Measurements from ENCODE around the gene HTT. TPM values are rescaled to one million over a fixed set of nuclear protein-coding genes. Genes with fewer than 3 reads are reported as not detected.

HTT gene
- total and polyA plus RNA-seq, 5 donors: 13.0 to 25.2 (median 23.1) TPM

DNA sequence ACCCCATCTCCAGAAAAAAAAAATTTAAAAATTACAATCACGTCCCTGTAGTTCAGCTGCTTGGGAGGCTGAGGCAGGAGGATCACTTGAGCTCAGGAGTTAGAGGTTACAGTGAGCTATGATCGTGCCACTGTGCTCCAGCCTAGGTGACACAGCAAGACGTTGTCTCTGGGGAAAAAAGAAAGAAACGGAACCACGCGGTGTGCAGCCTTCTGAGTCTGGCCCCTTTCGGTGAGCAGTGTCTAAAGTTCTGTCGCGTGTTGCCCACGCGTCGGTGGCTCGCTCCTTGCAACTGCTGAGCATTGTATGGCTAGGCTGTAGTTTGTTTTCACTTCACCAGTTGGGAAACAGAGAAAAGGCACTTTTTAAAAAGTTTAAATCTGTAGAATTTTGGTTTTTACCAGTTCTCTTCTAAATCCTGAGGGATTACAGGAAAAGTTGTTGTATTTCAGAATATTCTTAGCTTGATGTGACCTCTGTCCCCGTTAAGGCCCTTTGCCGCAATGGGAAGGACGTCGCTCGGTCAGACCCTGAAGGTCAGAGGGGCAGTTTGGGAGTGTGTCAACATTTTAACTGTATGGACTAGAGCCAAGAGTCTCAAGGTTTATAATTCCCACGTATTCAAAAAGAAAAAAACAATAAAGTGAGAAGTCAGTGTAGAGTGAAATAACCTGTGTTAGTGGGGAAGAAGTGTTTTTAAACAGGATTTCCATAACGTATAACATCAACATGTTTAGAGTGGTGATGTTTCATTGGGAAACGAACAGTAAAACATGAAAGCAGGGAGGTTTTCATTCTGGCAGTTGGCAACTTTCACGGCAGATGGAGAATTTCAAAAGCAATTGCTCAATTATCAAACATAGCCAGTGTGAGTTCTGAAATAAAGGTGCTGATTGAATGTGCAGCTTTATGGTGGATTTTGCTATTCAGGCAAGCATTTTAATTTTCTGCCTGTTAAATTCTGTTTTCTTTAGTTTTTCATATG, 128.6 kb downstream of the HTT start:
- ATAC-seq (peak in 1 of 2 donors; percentile 19), DNase-seq (no peak)
- WGBS: 75% methylated on average over 22 of the region's 22 CpGs
- intact Hi-C loops (cut with DNase I): no loop called here
- Histone ChIP-seq H3K27ac (ENCODE audit: low read length) (no peak overlapping the region), H3K27me3 (ENCODE audit: control insufficient read depth, insufficient read depth) (no peaks in the 10 kb centered on the region), H3K4me3 (ENCODE audit: low read length) (no peak overlapping the region), H3K4me1 (ENCODE audit: control insufficient read depth, insufficient read depth, low read length) (no peaks in the 10 kb centered on the region), H3K9me3 (ENCODE audit: control insufficient read depth, low read length) (no peaks in the 10 kb centered on the region)

DNA sequence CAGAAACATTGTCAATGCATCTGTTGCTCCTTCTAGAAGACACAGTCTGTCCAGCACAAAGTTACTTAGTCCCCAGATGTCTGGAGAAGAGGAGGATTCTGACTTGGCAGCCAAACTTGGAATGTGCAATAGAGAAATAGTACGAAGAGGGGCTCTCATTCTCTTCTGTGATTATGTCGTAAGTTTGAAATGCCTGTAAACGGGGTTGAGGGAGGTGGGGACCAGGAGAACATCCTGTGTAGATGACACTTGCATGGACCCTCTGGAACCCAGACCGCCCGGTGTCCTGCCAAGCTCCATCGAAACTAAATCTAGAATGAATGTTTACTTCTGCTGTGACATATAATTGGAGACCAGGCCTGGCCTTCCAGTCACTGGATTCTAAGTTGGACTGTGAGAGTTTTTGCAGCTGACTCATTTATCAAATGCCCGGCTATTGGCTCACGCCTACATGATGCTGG, 129.5 kb downstream of the HTT start:
- Histone ChIP-seq H3K4me1 (ENCODE audit: control insufficient read depth, insufficient read depth, low read length) (no peaks in the 10 kb centered on the region), H3K4me3 (ENCODE audit: low read length) (no peak overlapping the region), H3K9me3 (ENCODE audit: control insufficient read depth, low read length) (no peaks in the 10 kb centered on the region), H3K27ac (ENCODE audit: low read length) (no peak overlapping the region), H3K27me3 (ENCODE audit: control insufficient read depth, insufficient read depth) (no peaks in the 10 kb centered on the region)
- intact Hi-C loops (cut with DNase I): no loop called here
- DNase-seq (no peak), ATAC-seq (peak; percentile 26 to 55)
- 59% methylated on average over 8 of the region's 8 CpGs for WGBS

DNA sequence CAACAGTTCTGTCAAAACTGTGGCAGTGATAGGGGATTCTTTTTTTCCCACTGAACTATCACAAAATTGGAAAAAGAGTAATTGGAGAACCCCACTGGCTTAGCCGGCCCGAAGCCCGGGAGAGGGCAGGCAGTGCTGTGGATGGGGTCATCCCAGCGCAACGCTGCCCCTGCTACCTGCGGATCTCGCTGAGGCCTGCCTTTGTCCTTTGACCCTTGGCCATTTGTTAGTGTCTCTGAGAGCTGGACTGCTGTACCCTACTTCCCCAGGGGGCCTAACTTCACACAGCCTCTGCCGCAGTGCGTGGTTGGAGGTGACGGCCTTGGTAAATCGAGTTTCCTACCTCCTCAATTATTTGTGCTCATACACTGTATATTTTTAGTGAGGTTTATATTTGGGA, 131.5 kb downstream of the HTT start:
- no peaks in the 10 kb centered on the region for H3K27me3 ChIP-seq (ENCODE audit: control insufficient read depth, insufficient read depth)
- 95% methylated on average over 11 of the region's 11 CpGs for WGBS
- ATAC-seq (no peak), DNase-seq (no peak)
- H3K4me1 ChIP-seq (ENCODE audit: control insufficient read depth, insufficient read depth, low read length): no peaks in the 10 kb centered on the region
- no peaks in the 10 kb centered on the region for H3K9me3 ChIP-seq (ENCODE audit: control insufficient read depth, low read length)
- H3K27ac ChIP-seq (ENCODE audit: low read length): no peak overlapping the region
- intact Hi-C loops (cut with DNase I): no loop called here
- no peak overlapping the region for H3K4me3 ChIP-seq (ENCODE audit: low read length)

DNA sequence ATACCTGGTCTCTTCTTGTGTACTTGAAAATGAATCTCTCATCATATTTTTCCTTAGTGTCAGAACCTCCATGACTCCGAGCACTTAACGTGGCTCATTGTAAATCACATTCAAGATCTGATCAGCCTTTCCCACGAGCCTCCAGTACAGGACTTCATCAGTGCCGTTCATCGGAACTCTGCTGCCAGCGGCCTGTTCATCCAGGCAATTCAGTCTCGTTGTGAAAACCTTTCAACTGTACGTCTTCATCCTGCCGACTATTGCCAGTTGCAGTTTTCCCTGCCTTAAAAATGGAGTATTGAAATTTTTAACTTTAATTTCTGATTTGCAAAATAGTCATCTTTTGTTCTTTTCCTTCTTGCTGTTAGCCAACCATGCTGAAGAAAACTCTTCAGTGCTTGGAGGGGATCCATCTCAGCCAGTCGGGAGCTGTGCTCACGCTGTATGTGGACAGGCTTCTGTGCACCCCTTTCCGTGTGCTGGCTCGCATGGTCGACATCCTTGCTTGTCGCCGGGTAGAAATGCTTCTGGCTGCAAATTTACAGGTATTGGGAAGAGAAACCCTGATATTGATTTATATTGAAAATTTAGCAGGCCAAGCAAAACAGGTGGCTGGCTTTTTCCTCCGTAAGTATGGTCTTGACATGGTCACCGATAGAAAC, 132.1 kb downstream of the HTT start:
- H3K4me1 ChIP-seq (ENCODE audit: control insufficient read depth, insufficient read depth, low read length): no peaks in the 10 kb centered on the region

DNA sequence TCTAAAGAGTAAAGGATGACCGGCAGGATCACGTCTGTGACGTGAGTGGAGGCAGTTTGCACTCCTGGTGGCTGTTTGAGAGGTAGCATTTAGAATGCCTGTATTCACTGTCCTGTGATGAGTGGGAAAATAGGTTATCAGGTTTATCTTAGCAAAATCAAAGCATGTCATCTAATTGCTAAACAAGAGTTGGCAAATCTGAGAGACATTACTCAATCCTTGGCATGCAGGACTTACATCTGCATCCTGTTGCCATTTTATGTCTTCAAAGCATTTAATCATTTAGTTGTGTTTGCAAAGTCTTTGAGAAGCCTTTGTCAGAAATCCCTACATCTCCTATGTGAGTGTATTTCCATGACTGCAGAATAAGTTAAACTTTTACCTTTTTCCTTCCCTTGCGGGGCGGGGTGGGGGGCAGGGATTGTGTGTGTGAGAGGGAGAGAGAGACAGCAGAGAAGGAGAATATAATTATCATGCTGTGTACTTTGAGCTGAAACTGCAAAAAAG, 133.1 kb downstream of the HTT start:
- no peak overlapping the region for H3K4me3 ChIP-seq (ENCODE audit: low read length)
- WGBS: 78% methylated on average over 5 of the region's 5 CpGs
- DNase-seq: no peak
- no peak for ATAC-seq
- H3K27me3 ChIP-seq (ENCODE audit: control insufficient read depth, insufficient read depth): no peaks in the 10 kb centered on the region
- intact Hi-C loops (cut with DNase I): no loop called here
- no peaks in the 10 kb centered on the region for H3K4me1 ChIP-seq (ENCODE audit: control insufficient read depth, insufficient read depth, low read length)
- no peaks in the 10 kb centered on the region for H3K9me3 ChIP-seq (ENCODE audit: control insufficient read depth, low read length)
- no peak overlapping the region for H3K27ac ChIP-seq (ENCODE audit: low read length)

More for the DNA sequence above, 132.1 kb downstream of the HTT start:
- 95% methylated on average over 18 of the region's 18 CpGs for WGBS
- H3K27ac ChIP-seq (ENCODE audit: low read length): no peak overlapping the region
- DNase-seq: no peak
- H3K27me3 ChIP-seq (ENCODE audit: control insufficient read depth, insufficient read depth): no peaks in the 10 kb centered on the region
- H3K9me3 ChIP-seq (ENCODE audit: control insufficient read depth, low read length): no peaks in the 10 kb centered on the region
- intact Hi-C loops (cut with DNase I): no loop called here
- ATAC-seq: no peak
- H3K4me3 ChIP-seq (ENCODE audit: low read length): no peak overlapping the region

DNA sequence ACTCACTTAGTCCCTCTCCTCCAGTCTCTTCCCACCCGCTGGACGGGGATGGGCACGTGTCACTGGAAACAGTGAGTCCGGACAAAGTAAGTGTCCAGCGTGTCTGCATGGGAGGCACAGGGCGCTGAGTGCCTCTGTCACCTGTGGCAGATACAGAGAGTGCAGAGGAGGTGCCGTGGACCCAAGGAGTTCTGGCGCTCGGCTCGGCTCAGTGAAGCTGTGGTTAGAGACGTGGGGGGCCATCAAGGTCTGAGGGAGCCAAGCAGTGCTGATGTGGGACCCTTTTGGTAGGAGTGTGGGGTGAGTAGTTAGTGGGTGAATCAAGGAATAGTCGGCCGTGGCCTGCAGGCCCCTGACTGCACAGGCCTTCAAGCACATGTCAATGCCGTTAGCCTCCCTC, 134.3 kb downstream of the HTT start:
- intact Hi-C loops (cut with DNase I): no loop called here
- Histone ChIP-seq H3K4me1 (ENCODE audit: control insufficient read depth, insufficient read depth, low read length) (no peaks in the 10 kb centered on the region), H3K27me3 (ENCODE audit: control insufficient read depth, insufficient read depth) (no peaks in the 10 kb centered on the region), H3K27ac (ENCODE audit: low read length) (no peak overlapping the region), H3K9me3 (ENCODE audit: control insufficient read depth, low read length) (no peaks in the 10 kb centered on the region), H3K4me3 (ENCODE audit: low read length) (no peak overlapping the region)
- ATAC-seq (no peak), DNase-seq (no peak)
- 97% methylated on average over 14 of the region's 14 CpGs for WGBS

DNA sequence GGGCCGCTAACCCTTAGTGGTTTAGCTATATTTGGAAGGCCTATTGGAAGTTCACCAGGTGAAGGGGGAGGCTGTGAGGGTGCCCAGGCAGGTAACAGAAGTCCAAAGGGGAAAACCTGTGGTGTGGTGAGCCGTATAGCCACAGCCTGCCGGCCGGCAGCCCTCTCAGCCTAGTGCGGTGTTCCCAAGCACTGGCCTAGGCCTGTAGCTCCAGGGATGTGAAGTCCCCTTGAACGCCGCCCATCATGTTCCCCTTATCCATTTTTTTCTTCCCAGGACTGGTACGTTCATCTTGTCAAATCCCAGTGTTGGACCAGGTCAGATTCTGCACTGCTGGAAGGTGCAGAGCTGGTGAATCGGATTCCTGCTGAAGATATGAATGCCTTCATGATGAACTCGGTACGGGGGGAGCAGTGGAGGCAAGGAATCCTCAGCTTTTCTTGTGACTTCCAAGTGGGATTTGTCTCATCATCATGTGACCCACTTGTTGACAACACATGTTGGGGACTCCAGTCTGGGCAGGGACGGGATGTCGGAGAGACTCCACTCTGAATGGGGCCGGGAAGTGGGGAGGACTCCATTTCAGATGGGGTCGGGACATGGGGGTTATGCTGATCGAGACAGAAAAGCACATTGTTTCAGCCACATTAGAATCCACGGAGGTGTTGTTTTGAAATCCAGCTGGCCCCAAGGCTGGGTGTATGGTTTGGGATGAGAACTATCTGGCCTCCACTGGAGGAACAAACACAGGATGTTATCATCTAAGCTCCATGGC, 135.3 kb downstream of the HTT start:
- H3K4me3 ChIP-seq (ENCODE audit: low read length): no peak overlapping the region
- intact Hi-C loops (cut with DNase I): no loop called here
- 95% methylated on average over 17 of the region's 17 CpGs for WGBS
- H3K4me1 ChIP-seq (ENCODE audit: control insufficient read depth, insufficient read depth, low read length): no peaks in the 10 kb centered on the region
- DNase-seq (no peak), ATAC-seq (no peak)
- H3K27me3 ChIP-seq (ENCODE audit: control insufficient read depth, insufficient read depth): no peaks in the 10 kb centered on the region
- no peaks in the 10 kb centered on the region for H3K9me3 ChIP-seq (ENCODE audit: control insufficient read depth, low read length)
- H3K27ac ChIP-seq (ENCODE audit: low read length): no peak overlapping the region

DNA sequence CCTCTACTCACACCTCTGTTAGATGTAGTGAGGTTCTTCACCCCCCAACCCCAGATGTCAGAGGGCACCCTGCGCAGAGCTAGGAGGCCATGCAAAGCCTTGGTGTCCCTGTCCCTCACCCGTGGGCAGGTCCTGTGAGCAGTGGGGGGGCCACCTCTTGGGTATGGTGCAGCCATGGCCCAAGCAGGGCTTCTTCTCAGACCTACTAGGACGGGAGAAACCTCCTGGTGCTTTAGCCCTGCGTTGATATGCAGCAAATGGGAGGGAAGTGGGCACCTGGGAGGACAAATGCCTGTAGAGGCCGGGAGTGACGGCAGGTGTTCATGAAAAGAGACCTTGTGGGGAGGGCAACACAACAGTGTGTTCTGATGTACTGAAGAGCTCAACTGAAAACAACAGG, 136.0 kb downstream of the HTT start:
- ATAC-seq (no peak), DNase-seq (no peak)
- Histone ChIP-seq H3K9me3 (ENCODE audit: control insufficient read depth, low read length) (no peaks in the 10 kb centered on the region), H3K4me1 (ENCODE audit: control insufficient read depth, insufficient read depth, low read length) (no peaks in the 10 kb centered on the region), H3K27me3 (ENCODE audit: control insufficient read depth, insufficient read depth) (no peaks in the 10 kb centered on the region), H3K4me3 (ENCODE audit: low read length) (no peak overlapping the region), H3K27ac (ENCODE audit: low read length) (no peak overlapping the region)
- 95% methylated on average over 6 of the region's 6 CpGs for WGBS
- intact Hi-C loops (cut with DNase I): no loop called here

DNA sequence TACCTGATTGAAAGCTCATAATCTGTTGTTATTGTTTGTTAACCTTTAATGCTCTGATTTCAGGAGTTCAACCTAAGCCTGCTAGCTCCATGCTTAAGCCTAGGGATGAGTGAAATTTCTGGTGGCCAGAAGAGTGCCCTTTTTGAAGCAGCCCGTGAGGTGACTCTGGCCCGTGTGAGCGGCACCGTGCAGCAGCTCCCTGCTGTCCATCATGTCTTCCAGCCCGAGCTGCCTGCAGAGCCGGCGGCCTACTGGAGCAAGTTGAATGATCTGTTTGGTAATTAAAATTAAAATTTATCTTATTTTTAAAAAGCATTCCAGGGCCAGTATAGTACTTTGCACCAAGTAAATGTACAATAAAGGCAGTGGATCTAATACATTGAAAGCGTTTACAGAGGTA, 137.4 kb downstream of the HTT start:
- Histone ChIP-seq H3K4me1 (ENCODE audit: control insufficient read depth, insufficient read depth, low read length) (no peaks in the 10 kb centered on the region), H3K9me3 (ENCODE audit: control insufficient read depth, low read length) (no peaks in the 10 kb centered on the region), H3K27me3 (ENCODE audit: control insufficient read depth, insufficient read depth) (no peaks in the 10 kb centered on the region), H3K4me3 (ENCODE audit: low read length) (no peak overlapping the region), H3K27ac (ENCODE audit: low read length) (no peak overlapping the region)
- intact Hi-C loops (cut with DNase I): no loop called here
- 96% methylated on average over 8 of the region's 8 CpGs for WGBS
- ATAC-seq (no peak), DNase-seq (no peak)

DNA sequence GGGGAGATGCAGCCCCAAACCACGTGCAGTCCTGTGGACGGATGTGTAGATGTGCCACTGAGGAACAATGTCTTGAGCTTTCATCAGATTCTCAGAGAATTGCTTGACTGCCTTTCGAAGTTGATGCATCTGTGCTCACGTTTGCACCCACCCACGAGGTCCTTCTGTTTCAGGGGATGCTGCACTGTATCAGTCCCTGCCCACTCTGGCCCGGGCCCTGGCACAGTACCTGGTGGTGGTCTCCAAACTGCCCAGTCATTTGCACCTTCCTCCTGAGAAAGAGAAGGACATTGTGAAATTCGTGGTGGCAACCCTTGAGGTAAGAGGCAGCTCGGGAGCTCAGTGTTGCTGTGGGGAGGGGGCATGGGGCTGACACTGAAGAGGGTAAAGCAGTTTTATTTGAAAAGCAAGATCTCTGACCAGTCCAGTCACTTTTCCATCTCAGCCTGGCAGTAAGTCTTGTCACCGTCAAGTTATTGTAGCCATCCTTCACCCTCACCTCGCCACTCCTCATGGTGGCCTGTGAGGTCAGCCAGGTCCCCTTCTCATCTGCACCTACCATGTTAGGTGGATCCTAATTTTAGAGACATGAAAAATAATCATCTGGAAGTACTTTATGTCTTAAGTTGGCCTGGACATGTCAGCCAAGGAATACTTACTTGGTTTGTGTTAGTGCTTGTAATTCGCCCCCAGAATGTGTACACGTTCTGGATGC, 138.1 kb downstream of the HTT start:
- 93% methylated on average over 12 of the region's 12 CpGs for WGBS
- no peak for ATAC-seq
- intact Hi-C loops (cut with DNase I): no loop called here

More for the DNA sequence above, 138.1 kb downstream of the HTT start:
- Histone ChIP-seq H3K9me3 (ENCODE audit: control insufficient read depth, low read length) (no peaks in the 10 kb centered on the region), H3K4me1 (ENCODE audit: control insufficient read depth, insufficient read depth, low read length) (no peaks in the 10 kb centered on the region), H3K4me3 (ENCODE audit: low read length) (no peak overlapping the region), H3K27ac (ENCODE audit: low read length) (no peak overlapping the region), H3K27me3 (ENCODE audit: control insufficient read depth, insufficient read depth) (no peaks in the 10 kb centered on the region)
- DNase-seq: no peak

Data from right cardiac atrium (tissue), 5 donors.